Measurements from ENCODE around the gene MYOZ2. TPM values are rescaled to one million over a fixed set of nuclear protein-coding genes. Genes with fewer than 3 reads are reported as not detected.

The MYOZ2 gene
- total and polyA plus RNA-seq, 2 of the 13 experiments (the other 11 are each of a cell fraction or from before 2014, with no cell fraction given), result 0.03 TPM; not detected in 1

DNA sequence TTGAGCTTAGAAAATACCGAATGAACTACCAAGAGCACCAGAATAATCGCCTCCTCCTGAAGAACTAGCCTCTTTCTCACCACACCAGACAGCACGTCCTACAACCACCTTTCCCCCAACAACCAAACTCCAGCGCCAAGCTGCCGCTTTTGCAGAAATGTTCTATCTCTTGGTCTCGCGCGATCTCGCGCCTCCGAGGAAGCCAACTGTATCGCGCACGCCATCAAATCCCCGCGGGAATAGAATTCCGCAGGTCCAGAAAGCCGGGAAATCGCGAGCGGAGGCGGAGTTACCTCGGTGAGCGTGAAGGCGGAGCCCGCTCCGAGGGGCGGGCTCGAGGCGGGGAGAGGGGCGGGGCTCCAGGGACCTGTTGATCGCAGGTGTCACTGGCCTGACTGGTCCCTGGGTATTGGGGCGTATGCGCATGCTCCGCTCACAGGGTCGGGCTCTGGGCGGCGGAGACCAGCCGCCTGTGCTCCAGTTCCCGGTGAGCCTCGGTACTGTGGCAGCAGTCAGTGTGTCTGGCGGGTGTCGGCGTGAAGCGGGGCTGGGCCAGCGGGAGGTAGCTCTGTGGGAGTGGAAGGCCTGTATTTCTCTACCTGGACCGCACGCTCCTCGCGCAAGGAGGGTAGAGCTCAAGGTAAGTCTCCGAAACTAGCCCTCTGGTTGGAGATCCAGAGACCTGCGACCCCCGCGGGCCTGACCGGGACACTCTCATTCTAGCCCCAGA, 76.8 kb downstream of the MYOZ2 start, which contains the start of gene USP53 (continued):
- TF ChIP-seq, protein P1, sequence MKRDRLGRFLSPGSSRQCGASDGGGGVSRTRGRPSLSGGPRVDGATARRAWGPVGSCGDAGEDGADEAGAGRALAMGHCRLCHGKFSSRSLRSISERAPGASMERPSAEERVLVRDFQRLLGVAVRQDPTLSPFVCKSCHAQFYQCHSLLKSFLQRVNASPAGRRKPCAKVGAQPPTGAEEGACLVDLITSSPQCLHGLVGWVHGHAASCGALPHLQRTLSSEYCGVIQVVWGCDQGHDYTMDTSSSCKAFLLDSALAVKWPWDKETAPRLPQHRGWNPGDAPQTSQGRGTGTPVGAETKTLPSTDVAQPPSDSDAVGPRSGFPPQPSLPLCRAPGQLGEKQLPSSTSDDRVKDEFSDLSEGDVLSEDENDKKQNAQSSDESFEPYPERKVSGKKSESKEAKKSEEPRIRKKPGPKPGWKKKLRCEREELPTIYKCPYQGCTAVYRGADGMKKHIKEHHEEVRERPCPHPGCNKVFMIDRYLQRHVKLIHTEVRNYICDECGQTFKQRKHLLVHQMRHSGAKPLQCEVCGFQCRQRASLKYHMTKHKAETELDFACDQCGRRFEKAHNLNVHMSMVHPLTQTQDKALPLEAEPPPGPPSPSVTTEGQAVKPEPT (CRISPR knock-in tag; IDR thresholded peaks at IDR 0.05; ENCODE audit: low read depth), result no peak; the same call in 1 of the 2 replicates
- no peak for TF ChIP-seq RFX3 (CRISPR knock-in tag; IDR thresholded peaks at IDR 0.05)
- TF ChIP-seq, protein P2, sequence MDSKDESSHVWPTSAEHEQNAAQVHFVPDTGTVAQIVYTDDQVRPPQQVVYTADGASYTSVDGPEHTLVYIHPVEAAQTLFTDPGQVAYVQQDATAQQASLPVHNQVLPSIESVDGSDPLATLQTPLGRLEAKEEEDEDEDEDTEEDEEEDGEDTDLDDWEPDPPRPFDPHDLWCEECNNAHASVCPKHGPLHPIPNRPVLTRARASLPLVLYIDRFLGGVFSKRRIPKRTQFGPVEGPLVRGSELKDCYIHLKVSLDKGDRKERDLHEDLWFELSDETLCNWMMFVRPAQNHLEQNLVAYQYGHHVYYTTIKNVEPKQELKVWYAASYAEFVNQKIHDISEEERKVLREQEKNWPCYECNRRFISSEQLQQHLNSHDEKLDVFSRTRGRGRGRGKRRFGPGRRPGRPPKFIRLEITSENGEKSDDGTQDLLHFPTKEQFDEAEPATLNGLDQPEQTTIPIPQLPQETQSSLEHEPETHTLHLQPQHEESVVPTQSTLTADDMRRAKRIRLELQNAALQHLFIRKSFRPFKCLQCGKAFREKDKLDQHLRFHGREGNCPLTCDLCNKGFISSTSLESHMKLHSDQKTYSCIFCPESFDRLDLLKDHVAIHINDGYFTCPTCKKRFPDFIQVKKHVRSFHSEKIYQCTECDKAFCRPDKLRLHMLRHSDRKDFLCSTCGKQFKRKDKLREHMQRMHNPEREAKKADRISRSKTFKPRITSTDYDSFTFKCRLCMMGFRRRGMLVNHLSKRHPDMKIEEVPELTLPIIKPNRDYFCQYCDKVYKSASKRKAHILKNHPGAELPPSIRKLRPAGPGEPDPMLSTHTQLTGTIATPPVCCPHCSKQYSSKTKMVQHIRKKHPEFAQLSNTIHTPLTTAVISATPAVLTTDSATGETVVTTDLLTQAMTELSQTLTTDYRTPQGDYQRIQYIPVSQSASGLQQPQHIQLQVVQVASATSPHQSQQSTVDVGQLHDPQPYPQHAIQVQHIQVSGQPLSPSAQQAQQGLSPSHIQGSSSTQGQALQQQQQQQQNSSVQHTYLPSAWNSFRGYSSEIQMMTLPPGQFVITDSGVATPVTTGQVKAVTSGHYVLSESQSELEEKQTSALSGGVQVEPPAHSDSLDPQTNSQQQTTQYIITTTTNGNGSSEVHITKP (CRISPR knock-in tag; IDR thresholded peaks at IDR 0.05; ENCODE audit: low read depth), result peak; percentile 67; the same call in 1 of the 2 replicates
- no peak for TF ChIP-seq FOXP1 (IDR thresholded peaks at IDR 0.05)
- no peak for TF ChIP-seq FOXP1 (CRISPR knock-in tag; IDR thresholded peaks at IDR 0.05)
- TF ChIP-seq SIN3B (IDR thresholded peaks at IDR 0.05; ENCODE audit: low read length), result peak; percentile 58; the same call in 1 of the 2 replicates
- TF ChIP-seq ZNF572 (CRISPR knock-in tag; IDR thresholded peaks at IDR 0.05), result no peak
- TF ChIP-seq TBP (CRISPR knock-in tag; IDR thresholded peaks at IDR 0.05), result no peak
- TF ChIP-seq POLR2A (IDR thresholded peaks at IDR 0.05; ENCODE audit: insufficient read depth in 1 of 2, low read depth in 2 of 2, low read length in 2 of 2), result peak; percentile 93 to 98
- no peak for TF ChIP-seq ZNF850 (CRISPR knock-in tag; conservative IDR thresholded peaks at IDR 0.05)
- TF ChIP-seq RFX5 (IDR thresholded peaks at IDR 0.05; ENCODE audit: low read depth, low read length), result no peak
- TF ChIP-seq NR2F6 (IDR thresholded peaks at IDR 0.05), result no peak; the same call in 1 of the 2 replicates
- TF ChIP-seq NR2F6 (CRISPR knock-in tag; IDR thresholded peaks at IDR 0.05), result no peak
- 0 out of 2 replicates have a peak, but pooled peaks have one; percentile 45 for TF ChIP-seq WIZ (CRISPR knock-in tag; IDR thresholded peaks at IDR 0.05)
- no peak for TF ChIP-seq FOXK2 (IDR thresholded peaks at IDR 0.05)
- TF ChIP-seq NFYB (CRISPR knock-in tag; IDR thresholded peaks at IDR 0.05), result no peak; the same call in 1 of the 2 replicates
- no peak for TF ChIP-seq EP300 (IDR thresholded peaks at IDR 0.05; ENCODE audit: low read depth in 2 of 2, low read length in 2 of 2)
- no peak for TF ChIP-seq EP300 (CRISPR knock-in tag; IDR thresholded peaks at IDR 0.05; ENCODE audit: borderline replicate concordance)
- TF ChIP-seq NFKB2 (CRISPR knock-in tag; IDR thresholded peaks at IDR 0.05; ENCODE audit: borderline replicate concordance), result peak; percentile 82; the same call in 1 of the 2 replicates
- TF ChIP-seq ZNF251 (CRISPR knock-in tag; IDR thresholded peaks at IDR 0.05), result no peak
- no peak for TF ChIP-seq ZNF432 (CRISPR knock-in tag; IDR thresholded peaks at IDR 0.05; ENCODE audit: borderline replicate concordance)
- no peak for TF ChIP-seq SIX4 (CRISPR knock-in tag; IDR thresholded peaks at IDR 0.05)
- TF ChIP-seq, protein P3, sequence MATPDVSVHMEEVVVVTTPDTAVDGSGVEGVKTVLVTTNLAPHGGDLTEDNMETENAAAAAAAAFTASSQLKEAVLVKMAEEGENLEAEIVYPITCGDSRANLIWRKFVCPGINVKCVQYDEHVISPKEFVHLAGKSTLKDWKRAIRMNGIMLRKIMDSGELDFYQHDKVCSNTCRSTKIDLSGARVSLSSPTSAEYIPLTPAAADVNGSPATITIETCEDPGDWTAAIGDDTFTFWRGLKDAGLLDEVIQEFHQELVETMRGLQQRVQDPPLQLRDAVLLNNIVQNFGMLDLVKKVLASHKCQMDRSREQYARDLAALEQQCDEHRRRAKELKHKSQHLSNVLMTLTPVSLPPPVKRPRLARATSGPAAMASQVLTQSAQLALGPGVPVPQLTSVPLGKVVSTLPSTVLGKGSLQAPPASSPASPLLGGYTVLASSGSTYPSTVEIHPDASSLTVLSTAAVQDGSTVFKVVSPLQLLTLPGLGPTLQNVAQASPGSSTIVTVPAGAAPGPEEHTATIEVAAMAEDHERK (CRISPR knock-in tag; IDR thresholded peaks at IDR 0.05; ENCODE audit: low read depth), result no peak; the same call in 1 of the 2 replicates
- peak; percentile 83 for TF ChIP-seq ASH2L (IDR thresholded peaks at IDR 0.05; ENCODE audit: insufficient read length, low read depth, low read length)
- TF ChIP-seq SIN3A (IDR thresholded peaks at IDR 0.05; ENCODE audit: borderline replicate concordance, low read depth, low read length), result peak; percentile 33; the same call in 1 of the 2 replicates
- TF ChIP-seq ZNF3 (CRISPR knock-in tag; IDR thresholded peaks at IDR 0.05), result no peak
- peak; percentile 66 for TF ChIP-seq GABPB1 (CRISPR knock-in tag; IDR thresholded peaks at IDR 0.05)

Data from HepG2 (cell line).